GM18511 (cell line): ENCODE measurements around the gene ECHDC1.

Experiments used
- ATAC-seq: cut with Tn5 transposase; IDR thresholded peaks from one replicate; pipeline ENCODE4 v1.9.1; 2021; ENCODE audit warnings: mild to moderate bottlenecking, moderate library complexity; ENCODE audit not compliant: unreplicated experiment

The ECHDC1 gene

DNA sequence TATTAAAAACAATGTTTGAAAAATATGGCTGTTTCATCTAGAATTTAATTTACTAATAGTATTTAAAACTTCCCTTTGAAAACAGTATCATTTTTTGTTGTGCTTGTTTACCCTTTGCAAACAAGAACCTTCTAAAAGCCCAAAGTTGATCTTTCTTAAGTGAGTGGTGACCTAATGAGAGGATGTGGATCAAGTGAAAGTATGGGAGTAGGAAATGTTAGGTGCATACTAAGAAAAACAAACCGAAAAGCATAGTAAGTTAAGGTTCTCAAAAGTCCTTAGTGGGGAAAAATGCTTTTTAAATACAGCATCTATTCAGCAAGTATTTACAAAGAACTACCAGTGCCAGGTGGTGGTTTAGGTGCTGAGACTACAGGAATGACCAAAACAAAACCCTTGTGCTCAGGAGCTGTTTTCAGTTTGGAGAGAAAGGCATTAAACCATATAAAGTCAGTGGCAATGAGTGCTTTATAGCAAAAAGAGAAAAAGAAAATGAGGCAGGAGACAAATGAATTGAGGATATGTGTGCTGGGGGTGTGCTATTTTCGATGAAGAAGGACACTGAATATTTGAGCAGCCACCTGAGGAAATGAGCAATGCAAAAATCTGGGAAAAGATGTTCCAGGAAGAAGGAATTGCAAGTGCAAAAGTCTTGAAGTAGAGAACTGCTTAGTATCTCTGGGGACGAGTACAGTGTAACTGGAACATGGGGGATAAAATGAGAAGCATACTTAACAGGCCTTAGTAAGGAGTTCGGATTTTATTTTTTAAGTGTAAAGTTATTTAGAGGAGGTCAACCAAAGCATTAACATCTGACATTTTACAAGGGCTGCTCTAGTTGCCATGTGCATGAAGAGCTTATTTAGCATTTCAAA is 52.8 kb downstream of the ECHDC1 start:
- ATAC-seq, result peak; percentile 38

- ATAC-seq, result no peak
Observed at GRCh38 chr6:127289934-127290333, 53.5 kb downstream of the ECHDC1 start.

- no peak for ATAC-seq
Observed at GRCh38 chr6:127288705-127289104, 54.7 kb downstream of the ECHDC1 start.

- ATAC-seq, result no peak
Observed at GRCh38 chr6:127282184-127282583, 61.2 kb downstream of the ECHDC1 start.

- ATAC-seq, result peak; percentile 64
Observed at GRCh38 chr6:127279815-127280214, 63.6 kb downstream of the ECHDC1 start.

- ATAC-seq, result no peak
Observed at GRCh38 chr6:127277878-127278843, 65.2 kb downstream of the ECHDC1 start.

DNA sequence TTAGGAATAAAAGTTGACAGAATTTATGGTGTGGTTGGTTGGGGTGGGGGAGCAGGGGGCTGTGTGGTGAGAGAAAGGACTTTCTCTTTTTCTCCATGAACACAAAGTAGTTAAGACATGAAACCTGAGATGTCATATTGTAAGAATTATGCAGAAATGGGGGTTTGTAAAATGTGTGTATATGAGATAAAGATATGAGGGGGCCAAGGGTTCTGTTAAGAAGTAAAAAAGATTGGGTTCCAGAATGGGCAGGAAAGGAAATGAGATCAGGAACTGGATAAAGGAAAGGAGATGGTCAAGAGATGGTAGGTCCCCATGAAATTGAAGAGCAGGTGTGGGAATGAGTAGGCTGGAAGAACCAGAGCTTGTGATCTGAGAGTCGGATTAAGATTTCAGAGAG is 67.1 kb downstream of the ECHDC1 start:
- ATAC-seq, result no peak

GRCh38 chr6:127273499-127273898 is 69.9 kb downstream of the ECHDC1 start:
- ATAC-seq, result no peak

DNA sequence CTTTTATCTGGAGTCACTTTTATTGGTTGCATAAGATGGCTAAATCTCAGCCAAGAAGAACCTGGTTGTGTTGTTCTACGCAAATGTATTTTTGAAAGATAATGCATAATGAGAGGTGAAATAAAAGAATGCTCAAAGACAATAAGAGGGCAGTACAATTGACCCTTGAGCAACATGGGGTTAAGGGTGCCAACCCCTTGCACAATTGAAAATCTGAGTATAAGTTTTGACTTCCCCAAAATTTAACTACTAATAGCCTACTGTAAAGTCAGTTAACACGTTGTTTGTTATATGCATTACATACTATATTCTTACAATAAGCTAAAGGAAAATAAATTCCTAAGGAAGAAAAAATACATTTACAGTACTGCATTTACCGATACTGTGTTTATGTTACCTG is 70.8 kb downstream of the ECHDC1 start:
- no peak for ATAC-seq

DNA sequence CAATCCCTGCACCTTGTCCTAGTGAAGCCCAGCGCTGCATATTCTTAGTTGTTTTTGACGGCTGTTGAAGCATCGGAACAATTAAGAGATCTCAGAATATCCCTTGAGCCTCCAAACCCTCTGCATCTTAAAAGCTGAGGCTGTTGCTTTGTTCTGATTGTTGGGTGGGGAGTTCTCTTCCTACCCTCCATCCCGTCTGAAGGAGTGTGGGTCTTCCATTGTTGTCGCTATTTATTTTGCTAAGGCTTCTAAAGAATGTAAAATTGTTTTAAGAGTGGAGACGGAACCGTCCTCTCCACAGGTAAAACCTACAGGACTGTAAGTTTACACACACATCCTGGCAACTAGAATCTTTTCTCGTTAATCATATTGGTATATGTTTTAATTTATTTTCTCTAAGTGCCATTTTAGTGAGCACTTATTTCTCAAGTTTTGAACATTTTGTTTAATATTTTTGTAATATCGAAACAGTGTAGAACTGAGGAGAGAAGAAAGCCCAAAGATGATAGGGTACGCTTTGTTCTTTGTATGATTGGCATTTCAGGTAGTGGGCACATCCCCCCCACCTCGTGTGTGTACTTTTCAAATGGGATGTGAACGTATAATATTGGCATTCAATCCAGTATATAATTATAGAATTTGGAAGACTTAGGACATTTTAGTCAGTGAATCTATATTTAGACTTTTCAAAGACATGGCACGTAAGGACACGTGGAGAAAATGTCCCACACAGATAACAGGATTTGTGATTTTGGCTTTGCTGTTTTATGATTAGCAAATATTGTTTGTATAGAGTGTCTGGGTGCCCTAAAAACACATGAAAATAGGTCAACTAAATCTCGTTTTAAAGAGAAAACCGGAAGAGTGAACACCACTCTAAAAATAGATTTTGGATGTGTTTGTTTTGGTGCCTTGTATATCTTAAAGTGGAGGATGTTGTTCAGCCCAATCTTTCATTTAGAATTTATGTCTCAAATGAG is 75.5 kb downstream of the ECHDC1 start:
- ATAC-seq, result peak; percentile 2

GRCh38 chr6:127266892-127267645 is 76.3 kb downstream of the ECHDC1 start:
- ATAC-seq, result peak; percentile 79

DNA sequence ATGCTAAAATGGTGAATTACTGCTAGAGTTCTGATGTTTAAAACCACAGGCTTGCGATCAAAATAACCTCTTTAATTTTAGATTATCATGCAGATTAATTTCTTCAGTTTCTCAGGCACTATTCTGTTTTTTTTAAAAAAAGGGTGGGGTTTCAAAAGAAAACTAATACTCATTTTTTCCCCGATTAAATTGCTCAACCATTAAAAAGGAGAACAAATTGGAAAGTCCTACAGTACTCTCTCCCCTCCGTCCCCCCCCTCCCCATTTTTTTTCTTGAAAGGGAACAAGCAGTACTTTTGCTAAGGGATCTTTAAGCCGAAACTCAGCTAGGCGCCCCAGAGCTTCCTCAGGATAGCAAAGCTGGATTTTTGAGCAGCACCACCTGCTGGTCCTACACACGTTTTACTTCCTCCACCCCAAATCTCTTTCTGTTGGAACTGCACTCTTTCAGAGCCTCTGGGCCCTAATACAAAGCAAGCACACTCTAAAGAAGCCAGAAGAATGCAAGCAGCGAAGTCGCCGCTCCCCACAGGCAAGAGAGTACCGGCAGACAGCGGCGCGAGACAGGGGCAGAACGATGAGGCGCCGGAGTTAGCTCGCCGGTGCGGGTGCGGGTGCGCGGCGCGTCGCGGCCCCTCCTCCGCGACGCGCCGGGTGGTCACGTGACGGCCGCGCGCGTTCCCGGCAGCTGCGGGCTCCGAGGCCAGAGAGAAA is 77.1 kb downstream of the ECHDC1 start, which contains the start of gene RNF146:
Gene RNF146 (plus strand): TSS at position 687 of the 714 bp plus-strand sequence. CDS start 13,475 bp downstream, outside the sequence.
- peak; percentile 85 for ATAC-seq

- ATAC-seq, result no peak
Observed at GRCh38 chr6:127263481-127263880, 79.9 kb downstream of the ECHDC1 start.

DNA sequence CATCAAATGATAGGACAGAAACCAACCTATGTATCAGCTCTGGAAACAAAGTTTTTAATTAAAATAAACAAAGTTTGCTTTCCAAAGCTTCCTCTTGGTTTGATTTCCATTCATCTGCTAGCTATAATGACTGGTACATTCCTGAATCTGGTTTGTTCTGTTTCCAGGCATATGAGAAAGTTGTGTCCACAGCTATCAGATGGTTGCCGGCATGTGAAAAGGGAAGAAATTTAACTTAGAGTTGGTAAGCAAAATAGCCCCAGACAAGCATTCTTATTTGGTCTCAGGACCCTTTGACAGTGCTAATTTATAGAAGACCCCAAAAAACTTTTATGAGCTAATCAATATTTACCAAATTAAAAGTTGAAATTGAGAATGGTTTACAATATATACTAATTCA is 80.5 kb downstream of the ECHDC1 start:
- no peak for ATAC-seq

- no peak for ATAC-seq
Observed at GRCh38 chr6:127255286-127255685, 88.1 kb downstream of the ECHDC1 start.

DNA sequence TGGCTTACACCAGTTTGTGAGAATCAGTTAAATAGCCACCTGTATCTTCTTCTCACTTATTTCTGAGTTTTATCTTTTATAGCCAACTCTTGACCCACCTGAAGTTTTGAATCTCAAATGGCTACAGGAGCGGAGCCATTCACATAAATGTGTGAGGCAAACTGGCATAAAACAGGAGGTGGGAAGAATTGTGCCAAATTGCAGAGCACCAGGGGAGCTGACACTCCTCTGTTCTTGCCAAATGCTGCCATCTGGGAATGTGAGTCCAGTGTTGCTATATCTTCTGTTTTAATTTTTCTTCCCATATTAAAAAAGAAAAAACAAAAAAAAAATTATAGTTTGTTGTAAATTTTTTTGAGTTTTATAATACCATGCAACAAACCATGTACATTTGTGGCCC is 93.8 kb downstream of the ECHDC1 start:
- no peak for ATAC-seq

DNA sequence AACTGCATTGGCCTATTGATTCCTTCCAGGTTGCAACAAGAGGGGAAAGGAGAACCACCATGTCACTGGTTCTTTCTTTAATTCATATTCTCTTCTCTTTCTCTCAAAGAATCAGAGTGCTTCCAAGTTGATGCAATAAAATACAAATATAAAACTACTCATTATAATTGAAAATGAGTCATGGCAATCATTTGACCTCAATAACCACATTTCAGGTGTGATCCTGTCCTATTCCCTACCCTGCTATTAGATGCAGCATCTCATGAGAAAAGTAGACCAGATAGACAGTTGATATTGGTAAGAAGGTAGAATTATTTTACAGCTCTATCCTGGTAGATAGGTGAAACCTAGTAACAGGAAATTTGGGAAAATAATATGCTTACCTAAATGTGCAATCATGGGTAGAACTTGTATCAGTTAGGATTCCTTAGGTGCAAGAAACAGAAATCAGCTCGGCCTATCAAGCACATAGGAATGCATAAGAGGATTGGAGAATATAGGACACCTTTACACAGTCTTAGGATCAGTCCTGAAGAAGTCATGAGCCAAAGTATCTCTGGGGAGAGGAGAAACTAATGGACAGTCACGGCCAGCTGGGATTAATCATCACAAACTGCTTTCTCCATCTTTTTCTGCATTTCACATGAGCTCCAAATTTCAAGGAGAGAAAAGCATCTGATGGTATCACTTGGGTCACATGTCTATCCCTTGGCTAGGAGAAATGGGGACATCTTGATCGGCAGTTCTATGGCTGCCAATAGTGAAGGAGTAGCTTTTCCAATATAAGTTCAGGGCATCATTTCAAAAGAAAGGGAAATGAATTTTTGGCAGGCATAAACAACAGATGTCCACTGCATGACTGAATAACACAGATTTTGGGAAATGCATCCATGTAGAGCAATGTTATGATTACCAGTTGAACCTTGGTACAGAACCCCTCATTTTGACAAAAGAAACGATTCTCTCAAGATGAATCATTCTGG is 96.0 kb downstream of the ECHDC1 start:
- ATAC-seq, result no peak

DNA sequence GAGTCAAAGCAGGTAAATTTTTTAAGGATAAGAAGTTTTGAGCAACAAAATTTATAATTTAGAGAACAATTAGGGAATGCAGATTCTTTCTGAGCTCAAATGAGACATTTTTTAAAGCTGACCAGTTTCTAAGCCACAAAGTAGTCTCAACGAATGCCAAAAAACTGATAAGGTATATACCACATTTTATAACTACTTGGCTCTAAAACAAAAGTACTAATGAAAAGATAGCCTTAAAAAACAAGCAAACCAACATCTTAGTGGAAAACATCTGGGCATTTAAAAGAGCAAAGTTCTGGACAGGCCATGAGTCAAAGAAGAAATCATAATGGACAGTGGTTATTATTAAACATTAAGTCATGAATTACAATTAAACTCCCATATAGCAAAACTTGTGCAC is 99.9 kb downstream of the ECHDC1 start:
- ATAC-seq, result no peak
